Fibroblast of skin of scalp (primary cell): ENCODE data around the gene BCAS1.

Experiments used
- DNase-seq: peaks from one replicate; pipeline ENCODE4 v3.0.0-alpha.2; 2013

The BCAS1 gene

GRCh38 chr20:54075322-54075721 is 4.9 kb upstream of the BCAS1 start:
- DNase-seq: no peak

GRCh38 chr20:54074511-54074910 is 4.1 kb upstream of the BCAS1 start:
- no peak for DNase-seq

DNA sequence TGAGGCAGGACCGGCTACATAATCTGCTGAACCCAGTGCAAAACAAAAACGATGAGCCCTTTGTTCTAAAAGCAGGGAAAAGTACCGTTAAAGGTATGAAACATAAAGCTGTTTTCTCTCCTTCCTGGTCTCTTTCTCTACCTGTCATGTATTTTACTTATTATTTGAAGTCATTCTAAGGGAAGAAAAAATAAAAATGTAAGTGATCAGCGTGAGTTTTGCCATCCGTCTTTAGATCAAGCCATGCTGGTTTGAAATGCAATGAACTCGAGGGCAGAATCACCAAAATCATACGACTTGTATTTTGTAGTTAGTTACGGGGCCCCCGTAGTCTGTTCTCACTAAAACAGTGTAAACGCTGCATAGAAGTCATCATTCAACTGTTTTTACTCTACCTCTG is 2.9 kb upstream of the BCAS1 start:
- no peak for DNase-seq

GRCh38 chr20:54069501-54069971 is 858 bp downstream of the BCAS1 start:
- DNase-seq: no peak

DNA sequence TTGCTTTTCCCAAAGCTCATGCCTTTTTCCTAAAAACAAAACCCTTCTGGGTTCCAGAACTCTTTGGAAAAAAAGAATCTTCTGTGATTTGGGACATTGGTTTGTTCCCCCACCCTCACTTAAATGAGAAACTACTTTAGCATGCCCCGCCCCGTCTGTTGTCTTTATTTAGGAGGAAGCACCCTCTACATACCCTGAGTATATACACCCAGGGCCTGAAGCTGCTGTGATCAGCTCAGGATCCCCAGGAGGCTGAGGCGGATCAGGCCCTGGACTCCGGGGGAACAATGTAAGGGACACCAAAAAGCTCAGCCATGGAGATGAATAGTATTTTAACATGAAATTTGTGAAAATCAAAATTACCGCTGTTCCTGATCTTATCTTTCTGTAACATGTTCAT is 1.4 kb downstream of the BCAS1 start:
- DNase-seq: no peak

DNA sequence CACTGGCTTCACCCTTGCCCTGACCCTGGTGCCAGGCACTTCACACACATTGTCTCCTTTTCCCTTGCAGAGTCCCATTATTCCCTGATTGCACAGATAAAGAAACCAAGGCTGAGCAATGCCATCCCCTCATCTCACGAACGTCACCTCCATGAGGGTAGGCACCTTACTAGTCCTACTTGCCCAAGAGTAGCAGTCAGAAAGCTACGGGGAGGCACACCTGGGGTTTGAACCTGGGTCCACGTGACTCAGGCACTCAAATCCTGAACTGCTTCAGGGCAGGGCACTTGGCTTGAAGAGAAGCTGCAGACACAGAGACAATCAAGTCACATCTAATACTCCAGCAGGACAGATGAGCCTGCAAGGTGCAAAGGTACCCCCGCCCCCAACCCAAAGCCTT is 1.9 kb downstream of the BCAS1 start:
- no peak for DNase-seq

- DNase-seq: peak; percentile 48
These were observed 2.7 kb downstream of the BCAS1 start for GRCh38 chr20:54067606-54068174.

DNA sequence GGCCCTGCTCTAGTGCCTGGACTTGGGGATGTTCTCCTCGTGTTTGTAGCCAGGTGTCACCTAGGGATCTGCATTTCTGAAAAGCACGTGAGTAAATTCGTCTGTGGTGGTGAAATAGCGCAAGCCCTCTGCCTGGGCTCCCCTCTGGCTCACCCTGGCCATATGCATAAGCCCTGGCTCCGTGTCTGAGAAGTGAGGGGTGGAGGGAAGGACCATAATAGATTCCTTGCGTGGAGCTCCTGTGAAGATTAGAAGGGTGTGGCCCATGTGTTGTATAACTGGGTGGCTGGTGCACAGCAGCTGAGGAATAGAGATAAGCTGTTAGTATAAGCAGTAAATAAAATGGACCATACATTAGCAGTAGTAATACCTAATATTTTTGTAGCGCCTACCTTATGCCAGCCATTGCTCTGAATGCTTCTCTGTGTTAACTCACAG is 4.8 kb downstream of the BCAS1 start:
- no peak for DNase-seq

DNA sequence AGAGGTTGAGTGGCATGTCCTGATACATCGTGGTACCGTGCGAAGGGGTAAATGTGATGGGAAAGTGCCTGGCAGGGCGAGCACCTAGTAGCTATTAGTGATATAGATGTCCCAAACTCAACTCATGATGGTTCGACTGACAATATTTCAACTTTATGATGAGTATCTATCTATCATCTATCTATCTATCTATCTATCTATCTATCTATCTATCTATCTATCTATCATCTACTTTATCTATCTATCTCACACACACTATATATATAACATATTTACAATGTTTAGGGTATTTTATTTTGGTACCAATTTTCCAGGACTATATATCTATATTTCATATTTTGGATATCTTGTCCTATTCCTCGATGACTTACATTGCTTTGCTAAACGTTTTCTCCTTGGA is 5.5 kb downstream of the BCAS1 start:
- DNase-seq: no peak

DNA sequence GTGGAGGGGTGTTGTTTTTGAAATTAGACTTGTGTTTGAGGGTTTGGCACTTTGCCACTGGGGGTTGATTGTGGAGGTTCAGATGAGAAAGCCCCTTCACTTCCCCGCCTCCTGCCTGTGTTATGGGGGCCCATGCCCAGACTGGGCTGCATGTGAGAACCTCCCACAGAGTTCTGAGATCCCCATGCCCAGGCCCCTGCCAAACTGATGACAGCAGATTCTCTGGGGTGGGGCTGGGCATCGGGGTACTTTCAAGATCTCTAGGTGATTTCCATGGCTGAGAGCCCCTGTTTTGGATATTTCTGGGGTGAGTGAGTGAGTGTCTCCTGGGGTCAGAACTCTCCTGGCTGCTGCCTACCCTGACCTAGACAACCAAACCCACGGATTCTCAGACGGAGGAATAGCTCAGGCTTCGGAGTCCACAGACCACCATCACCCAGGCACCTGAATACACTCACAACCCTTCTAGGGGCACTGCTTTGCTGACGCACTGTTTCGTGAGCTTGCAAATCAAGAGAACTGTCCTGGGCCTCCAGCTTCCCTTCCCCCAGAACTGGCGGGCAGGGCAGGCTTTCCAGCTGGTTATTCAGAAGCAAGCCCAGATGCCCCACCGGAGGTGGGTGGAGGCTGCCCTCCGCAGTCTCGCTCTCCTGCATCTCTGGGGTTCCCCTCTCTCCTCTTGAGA is 6.3 kb downstream of the BCAS1 start:
- no peak for DNase-seq

GRCh38 chr20:54063580-54063979 is 6.8 kb downstream of the BCAS1 start:
- DNase-seq: no peak

- DNase-seq: peak; percentile 73
These were observed 7.5 kb downstream of the BCAS1 start for GRCh38 chr20:54062812-54063280.

DNA sequence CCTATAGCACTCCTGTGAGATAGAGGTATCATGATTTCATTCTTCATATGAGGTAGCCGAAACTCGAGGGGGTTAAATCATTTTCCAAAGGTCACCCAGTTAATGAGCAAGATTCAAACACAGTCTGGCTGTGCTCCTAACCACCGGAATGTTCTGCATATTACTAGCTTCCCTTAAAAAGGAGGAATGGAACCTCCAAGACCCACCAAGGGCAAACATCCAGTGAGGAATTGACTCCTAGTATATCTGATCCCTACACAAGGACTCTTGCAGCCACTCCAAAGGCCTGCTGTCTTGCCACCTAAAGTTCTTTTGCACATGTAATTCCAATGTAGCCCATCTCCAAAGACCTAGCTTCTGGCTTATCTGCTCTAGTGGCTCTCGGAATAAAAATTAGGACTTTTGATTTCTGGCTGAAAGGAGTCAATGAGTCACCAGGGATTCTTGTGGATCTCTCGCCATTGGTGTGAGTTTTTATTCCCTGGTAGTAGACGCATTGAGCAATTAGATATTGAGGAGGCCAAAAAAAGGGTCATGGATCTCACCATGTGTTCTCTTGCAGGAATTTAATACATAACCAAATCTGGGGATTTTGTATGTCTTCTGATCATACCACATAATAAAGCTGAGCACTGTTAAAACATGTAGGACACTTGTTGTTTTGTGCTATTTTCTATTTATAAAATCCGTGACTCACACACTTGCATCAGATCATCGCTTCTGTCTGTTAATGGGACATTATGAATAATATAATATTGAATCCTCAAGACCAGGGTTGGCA is 9.1 kb downstream of the BCAS1 start:
- peak; percentile 67 for DNase-seq

DNA sequence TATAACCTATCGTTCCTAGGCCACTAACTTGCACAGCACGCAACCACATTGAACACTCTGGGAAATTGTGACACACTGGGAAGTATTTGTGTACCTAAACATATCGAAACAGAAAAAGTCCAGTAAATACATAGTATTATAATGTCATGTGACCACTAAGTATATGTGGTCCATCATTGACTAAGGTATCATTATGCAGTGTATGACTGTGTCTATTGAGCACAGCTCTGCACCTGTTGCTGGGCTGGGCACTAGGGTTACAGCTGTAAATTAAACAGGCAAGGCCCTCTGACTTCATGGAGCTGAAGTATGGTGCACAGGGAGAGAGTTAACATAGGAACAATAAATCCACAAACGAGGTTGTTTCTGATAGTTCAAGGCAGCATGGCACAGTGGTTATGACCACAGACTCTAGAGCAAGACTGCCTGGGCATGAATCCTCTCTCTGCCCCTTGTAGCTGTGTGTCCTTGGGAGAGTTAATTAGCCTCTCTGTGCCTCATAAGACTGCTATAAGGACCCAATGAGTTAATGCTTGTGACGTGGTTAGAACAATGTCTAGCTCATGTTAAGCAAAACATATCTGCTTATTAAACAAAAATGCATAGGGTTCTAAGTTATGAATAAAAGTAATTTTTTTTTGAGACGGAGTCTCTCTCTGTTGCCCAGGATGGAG is 10.6 kb downstream of the BCAS1 start:
- DNase-seq: no peak

DNA sequence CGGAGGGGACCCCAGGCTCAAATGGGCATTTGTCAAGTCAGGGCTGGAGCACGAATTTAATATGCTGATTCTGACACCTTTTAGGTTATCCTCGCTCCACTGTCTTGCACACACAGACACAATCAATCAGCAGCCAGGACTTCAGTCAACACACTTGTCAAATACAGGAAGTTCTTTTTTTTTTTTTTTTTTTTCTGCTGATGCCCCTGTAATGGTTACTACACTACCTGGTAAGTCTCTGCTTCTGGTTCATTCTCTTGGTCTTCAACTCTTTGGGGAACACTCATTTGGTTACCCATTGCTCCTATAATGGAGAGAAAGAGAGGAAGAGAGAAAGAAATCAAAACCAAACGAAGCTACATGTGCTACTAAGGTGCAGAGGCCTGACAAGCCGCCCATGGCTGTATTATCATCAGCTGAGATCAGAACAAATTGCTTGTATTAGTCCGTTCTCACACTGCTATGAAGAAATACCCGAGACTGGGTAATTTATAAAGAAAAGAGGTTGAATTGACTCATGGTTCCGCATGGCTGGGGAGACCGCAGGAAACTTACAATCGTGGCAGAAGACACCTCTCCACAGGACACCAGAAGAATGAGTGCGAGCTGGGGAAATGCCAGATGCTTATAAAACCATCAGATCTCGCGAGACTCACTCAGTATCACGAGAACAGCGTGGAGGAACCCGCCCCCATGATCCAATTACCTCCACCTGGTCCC is 11.8 kb downstream of the BCAS1 start:
- DNase-seq: no peak

DNA sequence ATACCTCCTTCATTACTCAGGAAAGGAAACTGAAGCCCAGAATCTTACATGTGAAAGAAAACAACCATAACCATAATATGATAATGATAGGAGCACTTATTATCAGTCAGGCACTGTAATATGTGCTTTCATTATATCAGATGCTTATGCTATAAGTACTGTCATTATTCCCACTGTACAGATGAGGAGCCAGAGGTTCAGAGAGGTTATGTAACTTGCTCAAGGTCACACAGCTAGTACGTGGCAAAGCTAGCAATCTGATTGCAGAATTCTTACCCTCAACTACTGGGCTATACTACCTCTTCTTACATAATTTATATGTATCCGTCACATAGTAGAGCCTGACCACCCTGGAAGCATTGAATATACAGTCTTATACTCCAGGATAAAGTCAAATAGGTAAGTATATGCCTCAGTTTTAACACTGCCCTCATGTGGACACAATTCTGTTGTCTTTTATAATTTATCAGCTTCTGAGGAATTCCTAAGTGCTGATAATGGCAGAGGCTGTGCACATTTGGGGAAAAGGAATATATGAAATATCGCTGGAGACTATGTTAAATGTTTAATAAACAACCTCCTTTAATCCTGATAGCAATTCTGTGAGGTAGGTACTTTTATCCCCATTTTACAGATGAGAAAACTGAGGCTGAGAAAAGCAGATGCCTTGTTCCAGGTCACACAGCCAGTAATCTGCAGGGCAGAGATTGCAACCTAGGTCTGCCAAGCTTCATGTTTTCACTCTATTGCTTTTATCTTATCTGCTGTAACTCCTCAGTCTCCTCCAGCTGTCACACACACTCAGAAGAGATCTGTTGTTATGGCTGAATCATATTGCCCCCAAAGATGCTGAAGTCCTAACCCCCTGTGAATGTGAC is 13.4 kb downstream of the BCAS1 start:
- DNase-seq: peak; percentile 38

GRCh38 chr20:54054516-54054915 is 15.9 kb downstream of the BCAS1 start:
- no peak for DNase-seq

GRCh38 chr20:54051068-54051467 is 19.3 kb downstream of the BCAS1 start:
- no peak for DNase-seq

DNA sequence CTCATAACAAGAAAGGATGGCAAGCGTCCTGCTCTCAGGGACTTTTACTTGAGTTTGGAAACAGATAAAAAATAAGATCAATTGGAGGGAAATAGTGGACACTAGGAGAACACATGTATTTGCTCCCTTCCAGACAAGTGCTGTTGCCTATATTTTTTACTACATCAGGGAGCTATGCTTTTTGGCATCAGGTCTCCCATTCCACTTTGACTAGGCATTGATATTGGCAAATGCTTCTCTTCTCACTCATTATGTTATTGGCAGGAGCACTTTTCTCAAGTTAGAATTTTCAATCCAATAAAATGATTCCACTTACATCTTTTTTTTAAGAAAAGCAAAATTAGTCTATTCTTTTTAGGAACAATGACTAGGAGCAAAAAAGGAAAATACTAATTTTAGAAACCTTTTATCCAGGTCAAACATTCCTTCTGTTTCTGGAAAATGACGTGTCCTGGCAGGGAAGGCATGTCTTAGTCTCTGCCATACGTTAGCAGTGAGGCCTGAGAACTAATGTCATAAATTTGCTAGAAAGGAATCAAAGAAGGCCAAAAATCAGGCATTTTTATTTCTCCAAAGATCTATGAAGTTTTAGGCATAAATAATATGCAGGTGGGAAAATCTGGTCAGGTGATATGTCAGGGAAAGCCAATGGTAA is 21.4 kb downstream of the BCAS1 start:
- no peak for DNase-seq

DNA sequence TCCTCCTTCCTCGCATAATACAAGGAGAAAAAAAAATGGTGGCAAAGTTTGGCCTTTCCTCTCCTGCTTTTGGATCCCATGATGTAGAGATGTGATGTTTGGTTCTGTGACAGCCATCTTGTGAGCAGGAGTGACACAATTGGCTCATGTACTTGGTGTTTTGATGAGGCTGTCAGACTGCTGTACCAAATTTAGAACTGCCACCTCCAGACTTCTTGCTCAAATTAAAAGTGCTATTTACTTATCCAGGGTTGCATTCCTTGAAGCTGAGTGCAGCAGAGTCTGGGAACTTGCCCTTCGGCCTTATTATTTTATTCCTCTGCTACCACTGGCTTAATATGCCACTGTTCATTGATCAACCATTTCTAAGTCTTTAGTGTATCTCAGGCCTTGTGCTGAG is 21.9 kb downstream of the BCAS1 start:
- DNase-seq: peak; percentile 39

DNA sequence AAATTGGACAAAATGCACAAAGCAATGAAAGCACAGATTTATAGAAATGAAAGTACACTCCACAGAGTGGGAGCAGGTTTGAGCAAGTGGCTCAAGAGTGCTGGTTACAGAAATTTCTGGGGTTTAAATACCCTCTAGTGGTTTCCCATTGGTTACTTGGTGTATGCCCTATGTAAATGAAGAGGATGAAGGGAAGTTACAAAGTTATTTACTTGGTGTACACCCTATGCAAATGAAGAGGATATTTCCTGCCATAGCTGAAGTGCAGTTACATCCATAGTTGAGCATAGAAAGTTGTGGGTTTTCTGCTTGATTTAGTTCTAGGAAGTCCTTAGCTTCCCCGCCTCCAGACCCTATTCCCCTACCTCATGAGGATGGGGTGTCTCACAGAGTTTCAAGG is 22.7 kb downstream of the BCAS1 start:
- DNase-seq: no peak
